RKO (cell line): ENCODE results near the gene RMDN2.
A peak's percentile ranks its signal among the peaks of the same experiment; 100 is the strongest.
"Not testable (repeated sequence)": the region's sequence is repeated elsewhere in the genome, so short reads cannot be mapped to it uniquely, and the experiment has no call there.

Experiments
- DNase-seq: peaks from one replicate; pipeline ENCODE4 v3.0.0-alpha.2; 2016; ENCODE audit warnings: low spot score

RMDN2 gene

GRCh38 chr2:37992601-37993000 lies 67.5 kb downstream of the RMDN2 start:
- DNase-seq, result no peak

GRCh38 chr2:37993143-37993542 lies 68.1 kb downstream of the RMDN2 start:
- peak; percentile 15 for DNase-seq

DNA sequence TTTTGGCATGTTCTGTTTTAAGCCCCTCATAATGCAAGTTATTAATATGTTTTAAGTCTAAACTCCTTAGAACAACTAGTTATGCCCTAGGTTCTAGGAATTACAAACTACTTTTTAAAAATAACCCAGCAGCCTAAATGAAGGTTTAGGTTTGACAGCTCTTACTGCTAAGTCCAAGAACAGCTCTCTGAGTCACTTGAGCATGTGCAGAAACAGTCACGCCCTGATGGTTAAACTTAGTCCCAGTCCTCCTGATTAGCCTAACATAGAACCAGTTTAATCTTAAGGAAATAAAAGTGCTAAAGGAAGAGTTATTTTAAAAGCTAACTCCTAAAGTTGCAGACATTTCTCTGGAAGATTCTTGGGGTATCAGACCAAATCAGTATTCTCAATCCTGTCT lies 72.5 kb downstream of the RMDN2 start:
- no peak for DNase-seq

GRCh38 chr2:38000485-38001222 lies 75.6 kb downstream of the RMDN2 start:
- no peak for DNase-seq

DNA sequence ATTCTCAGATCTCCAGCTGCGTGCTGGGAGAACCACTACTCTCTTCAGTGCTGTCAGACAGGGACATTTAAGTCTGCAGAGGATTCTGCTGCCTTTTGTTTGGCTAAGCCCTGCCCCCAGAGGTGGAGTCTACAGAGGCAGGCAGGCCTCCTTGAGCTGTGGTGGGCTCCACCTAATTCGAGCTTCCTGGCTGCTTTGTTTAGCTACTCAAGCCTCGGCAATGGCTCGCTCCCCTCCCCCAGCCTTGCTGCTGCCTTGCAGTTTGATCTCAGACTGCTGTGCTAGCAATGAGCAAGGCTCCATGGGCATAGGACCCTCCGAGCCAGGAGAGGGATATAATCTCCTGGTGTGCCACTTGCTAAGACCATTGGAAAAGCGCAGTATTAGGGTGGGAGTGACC lies 85.1 kb downstream of the RMDN2 start:
- not testable (repeated sequence) for DNase-seq

DNA sequence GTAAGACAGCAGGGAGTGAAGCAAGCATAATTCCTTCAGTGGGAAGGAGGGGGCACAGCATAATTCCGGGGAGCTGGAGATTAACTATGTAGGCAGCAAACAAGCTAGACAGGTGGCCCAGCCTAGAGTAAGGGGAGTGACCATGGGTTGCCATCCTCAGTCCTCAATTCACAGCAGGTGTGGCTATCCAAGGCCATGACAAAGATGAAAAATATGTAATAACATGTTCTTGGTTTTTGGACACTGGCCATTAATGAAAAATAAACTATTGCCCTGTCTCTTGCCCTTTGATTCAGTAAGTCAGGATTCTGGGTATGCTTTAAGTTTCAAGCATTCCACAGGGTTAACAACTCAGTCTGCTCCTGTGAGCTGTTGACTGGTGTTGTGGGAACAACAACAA lies 85.9 kb downstream of the RMDN2 start:
- DNase-seq, result no peak

DNA sequence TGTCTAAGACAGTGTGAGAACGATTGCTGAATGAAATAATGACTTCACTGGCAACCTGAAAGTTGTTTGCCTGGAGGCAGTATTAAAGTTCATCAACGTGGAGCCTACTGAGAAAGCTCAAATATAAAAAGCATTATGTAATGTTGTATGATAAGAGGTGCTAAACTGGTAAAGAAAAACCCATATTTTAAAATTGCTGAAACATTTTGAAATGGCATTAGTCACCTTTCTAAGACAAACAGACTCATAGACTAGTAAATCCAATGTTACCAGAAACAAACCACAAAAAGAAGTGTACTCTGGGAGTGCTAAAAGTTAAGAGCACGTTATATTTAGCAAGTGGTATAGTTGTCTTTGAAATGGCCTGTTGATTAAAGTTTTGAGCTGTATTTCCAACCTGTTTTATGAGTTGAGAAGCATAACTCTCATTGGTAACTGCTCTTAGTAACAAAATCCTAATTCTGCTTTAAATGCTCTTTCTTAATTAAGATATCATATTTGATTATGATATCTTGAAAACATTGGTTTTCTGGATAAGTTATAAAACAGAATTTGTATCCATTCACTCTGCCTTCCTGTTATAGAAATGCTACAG lies 88.2 kb downstream of the RMDN2 start:
- no peak for DNase-seq

DNA sequence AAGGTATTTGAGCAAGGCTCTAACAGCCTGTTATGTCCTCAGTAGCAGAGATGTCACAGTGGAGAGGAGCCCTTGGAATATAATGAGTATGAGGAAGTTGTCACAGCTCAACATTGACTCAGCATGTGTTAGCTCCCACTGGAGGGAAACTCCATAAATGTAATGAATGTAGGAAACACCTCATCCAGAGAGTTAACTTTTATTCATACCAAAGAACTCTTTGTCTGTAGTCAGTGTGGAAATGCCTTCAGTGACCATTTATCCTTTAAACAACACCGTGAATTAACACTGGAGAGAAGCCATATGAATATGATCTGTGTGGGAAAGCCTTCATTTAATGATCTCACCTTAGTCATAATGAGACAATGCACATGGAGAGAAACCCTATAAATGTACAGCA lies 91.1 kb downstream of the RMDN2 start:
- peak; percentile 54 for DNase-seq

DNA sequence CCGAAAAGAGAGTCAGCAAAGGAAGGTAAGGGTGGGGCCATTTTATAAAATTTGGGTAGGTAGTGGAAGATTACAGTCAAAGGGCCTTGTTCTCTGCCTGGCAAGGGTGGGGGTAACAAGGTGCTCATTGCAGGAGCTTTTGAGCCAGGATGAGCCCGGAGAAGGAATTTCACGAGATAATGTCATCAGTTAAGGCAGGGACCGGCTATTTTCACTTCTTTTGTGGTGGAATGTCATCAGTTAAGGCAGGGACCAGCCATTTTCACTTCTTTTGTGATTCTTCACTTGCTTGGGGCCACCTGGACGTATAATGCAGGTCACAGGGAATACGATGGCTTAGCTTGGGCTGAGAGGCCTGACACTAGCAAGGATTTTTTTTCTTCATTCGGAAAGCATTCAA lies 92.7 kb downstream of the RMDN2 start:
- no peak for DNase-seq

DNA sequence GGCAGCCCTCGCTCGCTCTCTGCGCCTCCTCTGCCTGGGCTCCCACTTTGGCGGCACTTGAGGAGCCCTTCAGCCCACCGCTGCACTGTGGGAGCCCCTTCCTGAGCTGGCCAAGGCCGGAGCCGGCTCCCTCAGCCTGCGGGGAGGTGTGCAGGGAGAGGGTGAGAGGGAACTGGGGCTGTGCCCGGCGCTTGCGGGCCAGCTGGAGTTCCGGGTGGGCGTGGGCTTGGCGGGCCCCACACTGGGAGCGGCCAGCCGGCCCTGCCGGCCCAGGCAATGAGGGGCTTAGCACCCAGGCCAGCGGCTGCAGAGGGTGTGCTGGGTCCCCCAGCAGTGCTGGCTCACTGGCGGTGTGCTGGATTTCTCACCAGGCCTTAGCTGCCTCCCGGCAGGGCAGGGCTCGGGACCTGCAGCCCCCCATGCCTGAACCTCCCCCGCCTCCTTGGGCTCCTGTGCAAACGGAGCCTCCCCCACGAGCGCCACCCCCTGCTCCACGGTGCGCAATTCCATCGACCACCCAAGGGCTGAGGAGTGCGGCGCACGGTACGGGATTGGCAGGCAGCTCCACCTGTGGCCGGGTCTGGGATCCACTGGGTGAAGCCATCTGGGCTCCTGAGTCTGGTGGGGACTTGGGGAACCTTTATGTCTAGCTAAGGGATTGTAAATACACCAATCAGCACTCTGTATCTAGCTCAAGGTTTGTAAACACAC lies 95.4 kb downstream of the RMDN2 start:
- DNase-seq, result not testable (repeated sequence)

DNA sequence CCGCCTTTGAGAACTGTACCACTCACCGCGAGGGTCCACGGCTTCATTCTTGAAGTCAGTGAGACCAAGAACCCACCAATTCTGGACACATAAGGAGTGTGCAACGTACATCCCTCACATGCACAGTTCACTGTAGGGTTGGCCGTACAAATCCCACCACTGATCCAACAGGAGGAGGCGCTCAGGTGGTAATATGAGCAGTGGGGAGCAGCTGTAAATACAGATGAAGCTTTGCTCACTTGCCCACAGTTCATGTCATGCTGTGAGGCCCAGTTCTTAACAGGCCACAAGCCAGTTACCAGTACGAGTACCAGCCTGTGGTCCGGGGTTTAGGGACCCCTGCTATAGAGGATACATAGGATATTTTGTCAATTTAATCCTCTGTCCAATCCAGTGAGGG lies 96.5 kb downstream of the RMDN2 start:
- no peak for DNase-seq

DNA sequence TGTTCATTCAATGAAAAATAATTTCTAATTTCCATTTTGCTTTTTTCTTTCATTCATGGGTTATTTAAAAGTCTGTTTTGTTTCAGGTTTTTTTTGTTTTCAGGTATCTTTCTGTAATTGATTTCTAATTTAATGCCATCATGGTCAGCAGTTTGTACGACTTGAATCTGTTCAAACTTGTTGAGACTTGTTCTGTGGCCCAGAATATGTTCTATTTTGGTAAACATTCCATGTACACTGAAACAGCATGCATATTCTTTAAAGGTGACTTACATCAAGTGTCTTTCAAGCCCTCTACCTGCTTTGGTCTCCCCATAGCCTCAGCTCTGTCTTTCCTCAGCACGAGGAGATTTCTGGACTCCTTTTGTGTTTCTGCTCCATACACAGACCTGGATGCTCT lies 101.8 kb downstream of the RMDN2 start:
- DNase-seq, result no peak

GRCh38 chr2:38028829-38029228 lies 103.7 kb downstream of the RMDN2 start:
- no peak for DNase-seq

DNA sequence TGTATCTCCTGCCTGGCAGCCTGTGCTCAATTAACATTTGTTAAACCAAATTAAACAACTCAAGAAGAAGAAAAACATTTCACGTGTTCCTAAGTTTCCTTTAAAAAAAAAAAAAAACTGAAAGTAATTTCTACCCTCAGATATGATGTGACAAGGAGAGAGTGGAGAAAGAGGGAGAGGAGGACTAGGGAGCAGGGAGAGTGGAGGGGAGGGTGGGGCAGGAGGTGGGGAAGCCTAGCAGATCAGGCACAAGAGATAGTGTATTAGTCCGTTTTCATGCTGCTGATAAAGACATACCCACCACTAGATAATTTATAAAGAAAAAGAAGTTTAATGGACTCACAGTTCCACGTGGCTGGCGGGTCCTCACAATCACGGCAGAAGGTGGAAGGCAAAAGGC lies 104.4 kb downstream of the RMDN2 start:
- DNase-seq, result no peak

GRCh38 chr2:38030635-38031355 lies 105.7 kb downstream of the RMDN2 start:
- DNase-seq, result no peak

DNA sequence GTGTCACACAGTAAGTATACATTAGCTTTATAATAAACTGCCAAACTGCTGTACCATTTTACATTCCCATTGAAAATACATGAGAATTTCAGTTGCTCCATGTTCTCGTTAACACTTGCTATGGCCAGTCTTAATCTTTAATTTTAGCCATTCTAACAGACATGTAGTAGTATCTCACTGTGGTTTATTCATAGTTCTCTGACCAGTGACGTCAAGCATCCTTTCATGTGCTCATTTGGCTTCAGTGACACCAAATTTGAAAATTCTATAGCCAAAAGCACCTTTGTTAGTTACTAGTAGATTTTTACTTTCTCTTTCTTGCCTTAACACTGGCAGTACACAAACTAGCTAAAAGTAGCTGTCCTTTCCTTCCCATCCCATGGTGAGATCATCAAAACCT lies 107.9 kb downstream of the RMDN2 start:
- no peak for DNase-seq

DNA sequence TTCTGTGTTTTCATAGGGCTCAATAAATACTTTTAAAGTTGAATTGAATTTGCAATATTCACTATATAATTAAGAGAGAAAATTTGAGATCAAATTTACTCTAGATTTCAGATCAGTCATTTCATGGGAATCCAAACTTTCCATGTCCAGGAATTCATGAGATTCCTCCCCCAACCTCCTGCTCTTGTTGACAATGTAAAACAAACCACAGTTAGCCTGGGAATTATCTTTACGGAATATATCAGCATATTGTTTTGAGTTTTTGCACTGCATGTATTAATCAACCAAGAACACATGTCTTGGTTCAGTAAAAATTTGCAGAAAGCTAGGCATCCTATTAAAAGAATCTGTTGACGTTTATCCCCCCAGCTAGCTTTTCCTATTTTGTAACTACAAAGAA lies 108.6 kb downstream of the RMDN2 start:
- no peak for DNase-seq

DNA sequence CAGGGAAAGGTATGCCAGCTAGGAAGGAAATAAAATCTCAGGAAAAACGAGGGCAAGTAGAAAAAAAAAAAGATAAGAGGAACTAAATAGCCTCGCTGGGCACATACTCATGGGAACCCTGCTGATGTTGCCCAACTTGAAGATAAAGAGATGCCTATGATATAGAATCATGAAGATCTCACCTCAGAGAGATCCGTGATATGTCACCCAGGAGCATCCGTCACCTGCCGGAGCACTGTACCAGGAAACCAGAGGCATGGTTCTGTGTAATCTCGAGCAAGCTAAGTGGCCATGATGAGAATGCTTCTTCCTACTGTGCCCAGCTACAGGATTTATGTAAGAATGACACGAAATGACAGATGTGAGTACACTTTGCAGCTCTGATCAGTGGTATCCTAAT lies 110.9 kb downstream of the RMDN2 start:
- DNase-seq, result no peak

- DNase-seq, result peak; percentile 11
These were observed 112.2 kb downstream of the RMDN2 start for GRCh38 chr2:38037325-38037724.

DNA sequence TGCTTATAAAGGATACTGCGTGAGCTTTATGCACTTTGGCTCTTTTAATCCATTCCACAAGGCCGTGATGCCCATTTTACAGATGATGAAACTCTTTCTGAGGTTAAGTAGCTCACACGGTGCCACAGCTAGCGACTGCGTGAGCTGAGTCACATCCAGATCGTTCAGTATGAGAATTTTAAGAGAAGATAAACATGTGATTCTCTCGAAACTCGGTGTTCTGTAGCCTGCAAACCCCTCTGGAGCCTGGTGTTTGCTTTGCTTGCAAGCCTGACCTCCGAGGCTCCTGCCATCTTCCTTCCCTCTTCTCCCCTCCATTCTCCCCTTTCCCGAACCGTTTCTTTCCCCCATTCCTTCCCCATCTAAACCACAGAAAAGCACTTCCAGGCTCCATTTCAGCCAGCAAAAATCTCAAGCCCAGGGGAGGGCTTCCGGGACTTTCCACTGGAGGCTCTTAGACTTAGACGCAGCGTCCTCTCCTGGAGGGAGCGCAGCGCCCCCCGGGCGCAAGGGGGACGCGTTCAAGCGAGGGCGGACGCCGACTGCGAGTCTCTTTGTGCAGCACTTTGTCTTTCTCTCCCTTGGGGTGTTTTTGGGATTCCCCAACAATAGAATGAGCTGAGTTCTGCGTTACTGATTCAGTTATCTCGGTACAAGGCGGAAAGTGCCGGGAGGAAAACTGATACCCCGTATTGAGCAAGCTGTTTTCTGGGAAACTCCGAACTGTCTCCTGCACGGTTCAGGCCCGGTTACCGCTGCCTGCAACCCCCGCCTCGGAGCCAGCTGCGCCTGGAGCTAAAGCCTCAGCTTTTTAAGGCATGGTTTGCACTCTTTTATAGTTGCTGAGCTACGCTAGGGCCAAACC lies 112.9 kb downstream of the RMDN2 start:
- DNase-seq, result no peak

- no peak for DNase-seq
These were observed 113.6 kb downstream of the RMDN2 start for GRCh38 chr2:38038682-38039081.
